HepG2 (cell line): ENCODE measurements around the gene LCE3A.

Experiments
- ARHGAP35 ChIP-seq: sonication (generic); formaldehyde crosslinking; IDR thresholded peaks from 2 replicates; pipeline ENCODE4 v1.9.0; 2022; ENCODE audit warnings: mild to moderate bottlenecking, inconsistent platforms, moderate library complexity, missing genetic modification reagents, borderline replicate concordance
- MYC ChIP-seq: sonication (generic); formaldehyde crosslinking; IDR thresholded peaks from 2 replicates; pipeline ENCODE4 v1.9.0; 2021; ENCODE audit warnings: missing genetic modification reagents, borderline replicate concordance
- PRDM4 ChIP-seq: sonication (generic); formaldehyde crosslinking; IDR thresholded peaks from 2 replicates; pipeline ENCODE4 v1.9.0; 2021; ENCODE audit warnings: missing genetic modification reagents, borderline replicate concordance
- TF ChIP-seq, protein P1 (sequence below): IDR thresholded peaks from 2 replicates; pipeline ENCODE4 v1.6.1; 2016
- TF ChIP-seq, protein P2 (sequence below): sonication (generic); formaldehyde crosslinking; IDR thresholded peaks from 2 replicates; pipeline ENCODE4 v1.4.0; 2020; ENCODE audit warnings: mild to moderate bottlenecking, missing genetic modification reagents

- TF ChIP-seq MYC (CRISPR knock-in tag) (no peak), PRDM4 (CRISPR knock-in tag) (no peak), ARHGAP35 (CRISPR knock-in tag) (no peak)
- TF ChIP-seq, protein P1, sequence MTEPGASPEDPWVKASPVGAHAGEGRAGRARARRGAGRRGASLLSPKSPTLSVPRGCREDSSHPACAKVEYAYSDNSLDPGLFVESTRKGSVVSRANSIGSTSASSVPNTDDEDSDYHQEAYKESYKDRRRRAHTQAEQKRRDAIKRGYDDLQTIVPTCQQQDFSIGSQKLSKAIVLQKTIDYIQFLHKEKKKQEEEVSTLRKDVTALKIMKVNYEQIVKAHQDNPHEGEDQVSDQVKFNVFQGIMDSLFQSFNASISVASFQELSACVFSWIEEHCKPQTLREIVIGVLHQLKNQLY (CRISPR knock-in tag) = no peak
- TF ChIP-seq, protein P2, sequence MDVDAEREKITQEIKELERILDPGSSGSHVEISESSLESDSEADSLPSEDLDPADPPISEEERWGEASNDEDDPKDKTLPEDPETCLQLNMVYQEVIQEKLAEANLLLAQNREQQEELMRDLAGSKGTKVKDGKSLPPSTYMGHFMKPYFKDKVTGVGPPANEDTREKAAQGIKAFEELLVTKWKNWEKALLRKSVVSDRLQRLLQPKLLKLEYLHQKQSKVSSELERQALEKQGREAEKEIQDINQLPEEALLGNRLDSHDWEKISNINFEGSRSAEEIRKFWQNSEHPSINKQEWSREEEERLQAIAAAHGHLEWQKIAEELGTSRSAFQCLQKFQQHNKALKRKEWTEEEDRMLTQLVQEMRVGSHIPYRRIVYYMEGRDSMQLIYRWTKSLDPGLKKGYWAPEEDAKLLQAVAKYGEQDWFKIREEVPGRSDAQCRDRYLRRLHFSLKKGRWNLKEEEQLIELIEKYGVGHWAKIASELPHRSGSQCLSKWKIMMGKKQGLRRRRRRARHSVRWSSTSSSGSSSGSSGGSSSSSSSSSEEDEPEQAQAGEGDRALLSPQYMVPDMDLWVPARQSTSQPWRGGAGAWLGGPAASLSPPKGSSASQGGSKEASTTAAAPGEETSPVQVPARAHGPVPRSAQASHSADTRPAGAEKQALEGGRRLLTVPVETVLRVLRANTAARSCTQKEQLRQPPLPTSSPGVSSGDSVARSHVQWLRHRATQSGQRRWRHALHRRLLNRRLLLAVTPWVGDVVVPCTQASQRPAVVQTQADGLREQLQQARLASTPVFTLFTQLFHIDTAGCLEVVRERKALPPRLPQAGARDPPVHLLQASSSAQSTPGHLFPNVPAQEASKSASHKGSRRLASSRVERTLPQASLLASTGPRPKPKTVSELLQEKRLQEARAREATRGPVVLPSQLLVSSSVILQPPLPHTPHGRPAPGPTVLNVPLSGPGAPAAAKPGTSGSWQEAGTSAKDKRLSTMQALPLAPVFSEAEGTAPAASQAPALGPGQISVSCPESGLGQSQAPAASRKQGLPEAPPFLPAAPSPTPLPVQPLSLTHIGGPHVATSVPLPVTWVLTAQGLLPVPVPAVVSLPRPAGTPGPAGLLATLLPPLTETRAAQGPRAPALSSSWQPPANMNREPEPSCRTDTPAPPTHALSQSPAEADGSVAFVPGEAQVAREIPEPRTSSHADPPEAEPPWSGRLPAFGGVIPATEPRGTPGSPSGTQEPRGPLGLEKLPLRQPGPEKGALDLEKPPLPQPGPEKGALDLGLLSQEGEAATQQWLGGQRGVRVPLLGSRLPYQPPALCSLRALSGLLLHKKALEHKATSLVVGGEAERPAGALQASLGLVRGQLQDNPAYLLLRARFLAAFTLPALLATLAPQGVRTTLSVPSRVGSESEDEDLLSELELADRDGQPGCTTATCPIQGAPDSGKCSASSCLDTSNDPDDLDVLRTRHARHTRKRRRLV (CRISPR knock-in tag) = no peak
Observed at GRCh38 chr1:152663098-152663497, 40.2 kb upstream of the LCE3A start, which contains the start of gene LCE2D.
